Endometrium (tissue), 2 donors: Measurements from ENCODE around the gene EPB41L4B.
"Not testable (repeated sequence)": the region's sequence is repeated elsewhere in the genome, so short reads cannot be mapped to it uniquely, and the experiment has no call there.

Experiments
- FAIRE-seq: peaks from 2 replicates; lab custom pipeline; 2012; peaks lifted over from hg19 to GRCh38; lab: Jason Lieb, UNC
- donor health status: control.
- donor health status: control.

Gene EPB41L4B

GRCh38 chr9:109162677-109163076, 158.2 kb downstream of the EPB41L4B start:
- no peak for FAIRE-seq

GRCh38 chr9:109161471-109161870, 159.4 kb downstream of the EPB41L4B start:
- FAIRE-seq = no peak

- no peak for FAIRE-seq
Measured at GRCh38 chr9:109159583-109159982, 161.3 kb downstream of the EPB41L4B start.

GRCh38 chr9:109158651-109159050, 162.2 kb downstream of the EPB41L4B start:
- FAIRE-seq = no peak

- no peak for FAIRE-seq
Measured at GRCh38 chr9:109156708-109157107, 164.2 kb downstream of the EPB41L4B start.

- no peak for FAIRE-seq
Measured at GRCh38 chr9:109150925-109151545, 169.8 kb downstream of the EPB41L4B start.

GRCh38 chr9:109149722-109150121, 171.1 kb downstream of the EPB41L4B start:
- no peak for FAIRE-seq

- FAIRE-seq = no peak
Measured at GRCh38 chr9:109149089-109149488, 171.8 kb downstream of the EPB41L4B start.

GRCh38 chr9:109145051-109145450, 175.8 kb downstream of the EPB41L4B start:
- no peak for FAIRE-seq

- FAIRE-seq = no peak
Measured at GRCh38 chr9:109143881-109144562, 176.8 kb downstream of the EPB41L4B start.

GRCh38 chr9:109141375-109141774, 179.5 kb downstream of the EPB41L4B start:
- FAIRE-seq = no peak

- FAIRE-seq = no peak
Measured at GRCh38 chr9:109139851-109140250, 181.0 kb downstream of the EPB41L4B start.

- FAIRE-seq = no peak
Measured at GRCh38 chr9:109138421-109138820, 182.4 kb downstream of the EPB41L4B start.

- FAIRE-seq = no peak
Measured at GRCh38 chr9:109134167-109134578, 186.7 kb downstream of the EPB41L4B start.

GRCh38 chr9:109133533-109133932, 187.3 kb downstream of the EPB41L4B start:
- no peak for FAIRE-seq

GRCh38 chr9:109132567-109133021, 188.3 kb downstream of the EPB41L4B start:
- no peak for FAIRE-seq

- FAIRE-seq = no peak
Measured at GRCh38 chr9:109129470-109130197, 191.2 kb downstream of the EPB41L4B start.

GRCh38 chr9:109126671-109127070, 194.2 kb downstream of the EPB41L4B start:
- not testable (repeated sequence) for FAIRE-seq

- no peak for FAIRE-seq
Measured at GRCh38 chr9:109124121-109124520, 196.7 kb downstream of the EPB41L4B start.

- no peak for FAIRE-seq
Measured at GRCh38 chr9:109122726-109123621, 197.9 kb downstream of the EPB41L4B start.
